ENCODE data around the gene FLII. TPM values are rescaled to one million over a fixed set of nuclear protein-coding genes. Genes with fewer than 3 reads are reported as not detected.

FLII gene
- total RNA-seq, 4 donors from 2014 or later, result 283 to 543 (median 310) TPM

DNA sequence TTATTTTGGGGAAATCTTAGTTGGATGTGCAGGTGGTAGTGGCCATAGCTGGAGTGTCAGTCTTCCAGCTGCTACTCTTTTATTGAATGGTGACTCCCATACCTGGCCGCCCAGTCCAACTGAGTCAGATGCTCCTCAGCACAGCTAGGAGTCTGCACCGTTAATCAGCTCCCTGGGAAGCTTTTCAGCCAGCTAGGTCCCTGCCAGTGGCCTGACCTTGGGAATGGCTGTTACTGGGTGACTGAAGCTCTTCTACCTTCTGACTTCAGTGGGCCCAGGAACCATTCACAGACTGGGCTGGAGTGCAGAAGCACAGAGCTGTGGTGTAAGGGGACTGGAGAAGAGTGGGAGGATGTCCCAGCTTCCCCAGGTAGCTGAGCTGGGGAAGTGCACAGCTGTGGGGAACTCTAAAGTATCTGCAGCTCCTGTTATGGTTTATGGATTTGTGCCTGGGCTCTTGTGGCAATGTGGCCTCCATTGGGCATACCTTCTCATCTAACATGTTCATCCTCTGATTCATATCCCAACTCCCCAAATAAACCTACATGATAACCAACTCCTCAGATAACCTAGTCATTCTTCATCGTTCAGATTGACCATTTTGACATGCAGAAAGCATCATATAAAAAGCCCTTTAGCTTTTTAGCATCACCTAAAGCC, 60.9 kb downstream of the FLII start:
- Histone ChIP-seq H3K4me1 (peaks cover 3 to 94% (median 20%) of the 10 kb centered on the region in 3 donors), H3K9me3 (no peaks in the 10 kb centered on the region), H3K27ac (no peak overlapping the region), H3K36me3 (peaks cover 0 to 85% of the 10 kb centered on the region in 2 donors), H3K4me3 (no peak overlapping the region), H3K27me3 (no peaks in the 10 kb centered on the region)
- no peak for TF ChIP-seq POLR2AphosphoS5 (IDR thresholded peaks at IDR 0.05)
- TF ChIP-seq POLR2A (IDR thresholded peaks at IDR 0.05), result no peak
- TF ChIP-seq EP300 (IDR thresholded peaks at IDR 0.05), result no peak
- TF ChIP-seq, protein P1, sequence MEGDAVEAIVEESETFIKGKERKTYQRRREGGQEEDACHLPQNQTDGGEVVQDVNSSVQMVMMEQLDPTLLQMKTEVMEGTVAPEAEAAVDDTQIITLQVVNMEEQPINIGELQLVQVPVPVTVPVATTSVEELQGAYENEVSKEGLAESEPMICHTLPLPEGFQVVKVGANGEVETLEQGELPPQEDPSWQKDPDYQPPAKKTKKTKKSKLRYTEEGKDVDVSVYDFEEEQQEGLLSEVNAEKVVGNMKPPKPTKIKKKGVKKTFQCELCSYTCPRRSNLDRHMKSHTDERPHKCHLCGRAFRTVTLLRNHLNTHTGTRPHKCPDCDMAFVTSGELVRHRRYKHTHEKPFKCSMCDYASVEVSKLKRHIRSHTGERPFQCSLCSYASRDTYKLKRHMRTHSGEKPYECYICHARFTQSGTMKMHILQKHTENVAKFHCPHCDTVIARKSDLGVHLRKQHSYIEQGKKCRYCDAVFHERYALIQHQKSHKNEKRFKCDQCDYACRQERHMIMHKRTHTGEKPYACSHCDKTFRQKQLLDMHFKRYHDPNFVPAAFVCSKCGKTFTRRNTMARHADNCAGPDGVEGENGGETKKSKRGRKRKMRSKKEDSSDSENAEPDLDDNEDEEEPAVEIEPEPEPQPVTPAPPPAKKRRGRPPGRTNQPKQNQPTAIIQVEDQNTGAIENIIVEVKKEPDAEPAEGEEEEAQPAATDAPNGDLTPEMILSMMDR (IDR thresholded peaks at IDR 0.05), result no peak
- ATAC-seq, result no peak
- WGBS, 2 donors (ENCODE audit: low coverage in 1 of 2), result 75 to 92% methylated on average over 1 to 3 of the region's 3 CpGs

DNA sequence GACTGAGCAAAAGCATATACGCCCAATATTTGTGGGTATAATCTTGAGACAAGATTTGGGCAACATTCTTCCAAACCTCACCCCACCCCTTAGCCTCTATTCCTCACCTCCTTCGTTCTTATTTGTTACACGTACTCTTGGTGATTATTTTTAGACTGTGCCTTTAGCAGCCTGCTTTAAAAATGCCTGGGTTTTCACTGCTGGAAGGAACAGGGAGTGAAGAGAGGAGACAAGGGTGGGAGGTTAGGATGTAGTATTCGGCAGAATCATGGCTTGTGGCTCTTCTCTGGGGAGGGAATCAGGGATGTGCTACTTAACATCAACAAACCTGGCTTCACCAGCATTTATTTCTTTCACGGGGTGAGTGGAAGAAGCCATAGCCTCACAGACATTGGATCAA, 63.3 kb downstream of the FLII start:
- Histone ChIP-seq H3K27me3 (no peaks in the 10 kb centered on the region), H3K4me3 (no peak overlapping the region), H3K9me3 (no peaks in the 10 kb centered on the region), H3K4me1 (peaks cover 8 to 97% (median 39%) of the 10 kb centered on the region in 3 donors), H3K36me3 (peaks cover 0 to 67% of the 10 kb centered on the region in 2 donors), H3K27ac (no peak overlapping the region)
- 45 to 59% methylated on average over 3 to 5 of the region's 5 CpGs for WGBS, 2 donors (ENCODE audit: low coverage in 1 of 2)
- ATAC-seq, result no peak
- no peak for TF ChIP-seq POLR2A (IDR thresholded peaks at IDR 0.05)
- TF ChIP-seq, protein P1 (IDR thresholded peaks at IDR 0.05), result no peak
- no peak for TF ChIP-seq POLR2AphosphoS5 (IDR thresholded peaks at IDR 0.05)
- no peak for TF ChIP-seq EP300 (IDR thresholded peaks at IDR 0.05)

Other genes with a start within 250 kb of the FLII start
- gene ATPAF2, start 219.6 kb downstream of the FLII start, total RNA-seq, result 10 to 100 TPM in 3 of 4 donors, 1 to 10 TPM in 1; 8.3 to 19.9 (median 12.3) TPM
- gene GID4, start 219.3 kb downstream of the FLII start, total RNA-seq, result 10 to 100 TPM; 22.8 to 44.8 (median 33.9) TPM
- gene DRG2, start 170.8 kb downstream of the FLII start, total RNA-seq, result 10 to 100 TPM; 27.4 to 43.7 (median 33.9) TPM
- gene MYO15A, start 150.0 kb downstream of the FLII start, total RNA-seq, result 1 to 10 TPM in 1 of 4 donors, under 1 TPM in 3; 0.59 to 1.2 (median 0.70) TPM
- 100 to 1,000 TPM; 123 to 207 (median 131) TPM for gene ALKBH5, start 74.9 kb downstream of the FLII start, total RNA-seq
- gene LLGL1, start 33.1 kb downstream of the FLII start, total RNA-seq, result 10 to 100 TPM; 16.7 to 31.7 (median 22.1) TPM
- gene MIEF2, start 1.9 kb upstream of the FLII start, total RNA-seq, result 10 to 100 TPM; 10.8 to 19.0 (median 12.5) TPM
- 10 to 100 TPM; 19.6 to 49.7 (median 26.8) TPM for gene TOP3A, start 56.3 kb upstream of the FLII start, total RNA-seq
- 10 to 100 TPM; 14.0 to 20.0 (median 14.9) TPM for gene SMCR8, start 56.6 kb upstream of the FLII start, total RNA-seq
- 10 to 100 TPM; 16.3 to 30.3 (median 21.1) TPM for gene SHMT1, start 104.8 kb upstream of the FLII start, total RNA-seq
- not detected for gene EVPLL, start 119.0 kb upstream of the FLII start, total RNA-seq
- not detected for gene LGALS9C, start 218.1 kb upstream of the FLII start, total RNA-seq